Neural crest cell (in vitro differentiated cells): ENCODE results near the gene CPB2. TPM values are rescaled to one million over a fixed set of nuclear protein-coding genes. Genes with fewer than 3 reads are reported as not detected.

Source experiments
- DNase-seq: peaks from one replicate; pipeline ENCODE4 v3.0.0; 2021; ENCODE audit warnings: low read depth, mixed read lengths, low spot score
- H3K27ac Mint-ChIP-seq: one replicate; pipeline ENCODE4 v1.8.0; 2021; ENCODE audit warnings: mild to moderate bottlenecking, mixed read lengths; ENCODE audit not compliant: unreplicated experiment
- H3K27me3 Mint-ChIP-seq: 2 replicates; pipeline ENCODE4 v1.8.0; 2021; ENCODE audit warnings: low read depth, mild to moderate bottlenecking, mixed read lengths
- H3K36me3 Mint-ChIP-seq: 2 replicates; pipeline ENCODE4 v1.8.0; 2021; ENCODE audit warnings: low read depth, mild to moderate bottlenecking, mixed read lengths
- H3K4me1 Mint-ChIP-seq: 2 replicates; pipeline ENCODE4 v1.8.0; 2021; ENCODE audit warnings: mixed read lengths
- H3K4me3 Mint-ChIP-seq: one replicate; pipeline ENCODE4 v1.8.0; 2021; ENCODE audit warnings: mild to moderate bottlenecking, mixed read lengths
- H3K9me3 Mint-ChIP-seq: 2 replicates; pipeline ENCODE4 v1.8.0; 2021; ENCODE audit warnings: mixed read lengths
- CTCF ChIP-seq: fragments of 200-600 bp; sonication (generic); conservative IDR thresholded peaks from 2 replicates; pipeline ENCODE4 v1.5.0; 2021; ENCODE audit warnings: antibody characterized with exemption, mild to moderate bottlenecking
- total RNA-seq: library from RNA; stranded (reverse); gene quantifications from 2 replicates; pipeline ENCODE4 v1.2.1, GENCODE V29; 2021

Gene CPB2
- total RNA-seq, 1 donor from 2014 or later = 0.44 TPM

GRCh38 chr13:46131705-46132104, 26.9 kb upstream of the CPB2 start:
- H3K9me3 Mint-ChIP-seq = no peaks in the 10 kb centered on the region
- no peaks in the 10 kb centered on the region for H3K36me3 Mint-ChIP-seq
- no peak overlapping the region for H3K4me3 Mint-ChIP-seq
- no peak overlapping the region for H3K27ac Mint-ChIP-seq
- H3K27me3 Mint-ChIP-seq = no peaks in the 10 kb centered on the region
- no peak for DNase-seq
- TF ChIP-seq CTCF = no peak
- H3K4me1 Mint-ChIP-seq = peaks cover 13% of the 10 kb centered on the region

GRCh38 chr13:46129955-46130618, 25.3 kb upstream of the CPB2 start:
- Mint-ChIP-seq H3K27ac (no peak overlapping the region), H3K4me1 (peaks cover 14% of the 10 kb centered on the region), H3K36me3 (no peaks in the 10 kb centered on the region), H3K4me3 (no peak overlapping the region), H3K27me3 (no peaks in the 10 kb centered on the region), H3K9me3 (no peaks in the 10 kb centered on the region)
- no peak for TF ChIP-seq CTCF
- DNase-seq = no peak

- no peak for DNase-seq
- no peaks in the 10 kb centered on the region for H3K27me3 Mint-ChIP-seq
- H3K36me3 Mint-ChIP-seq = no peaks in the 10 kb centered on the region
- no peak overlapping the region for H3K27ac Mint-ChIP-seq
- TF ChIP-seq CTCF = no peak
- peaks cover 18% of the 10 kb centered on the region for H3K4me1 Mint-ChIP-seq
- H3K9me3 Mint-ChIP-seq = no peaks in the 10 kb centered on the region
- H3K4me3 Mint-ChIP-seq = no peak overlapping the region
Observed at GRCh38 chr13:46129124-46129523, 24.3 kb upstream of the CPB2 start.

- H3K36me3 Mint-ChIP-seq = no peaks in the 10 kb centered on the region
- no peak overlapping the region for H3K4me3 Mint-ChIP-seq
- TF ChIP-seq CTCF = no peak
- DNase-seq = no peak
- peaks cover 25% of the 10 kb centered on the region for H3K4me1 Mint-ChIP-seq
- H3K9me3 Mint-ChIP-seq = no peaks in the 10 kb centered on the region
- no peaks in the 10 kb centered on the region for H3K27me3 Mint-ChIP-seq
- no peak overlapping the region for H3K27ac Mint-ChIP-seq
Observed at GRCh38 chr13:46127358-46128023, 22.7 kb upstream of the CPB2 start.

- no peaks in the 10 kb centered on the region for H3K36me3 Mint-ChIP-seq
- no peaks in the 10 kb centered on the region for H3K9me3 Mint-ChIP-seq
- H3K4me3 Mint-ChIP-seq = no peak overlapping the region
- no peaks in the 10 kb centered on the region for H3K27me3 Mint-ChIP-seq
- no peak overlapping the region for H3K27ac Mint-ChIP-seq
- DNase-seq = peak; percentile 81
- H3K4me1 Mint-ChIP-seq = peaks cover 32% of the 10 kb centered on the region
- TF ChIP-seq CTCF = peak; percentile 82
Observed at GRCh38 chr13:46126552-46127357, 21.9 kb upstream of the CPB2 start.
